IPS-NIHi11 (cell line): ENCODE results near the gene PEPD.

Experiments
- DNase-seq: peaks from one replicate; pipeline ENCODE4 v3.0.0; 2012; ENCODE audit warnings: mixed read lengths, low spot score

PEPD gene

DNA sequence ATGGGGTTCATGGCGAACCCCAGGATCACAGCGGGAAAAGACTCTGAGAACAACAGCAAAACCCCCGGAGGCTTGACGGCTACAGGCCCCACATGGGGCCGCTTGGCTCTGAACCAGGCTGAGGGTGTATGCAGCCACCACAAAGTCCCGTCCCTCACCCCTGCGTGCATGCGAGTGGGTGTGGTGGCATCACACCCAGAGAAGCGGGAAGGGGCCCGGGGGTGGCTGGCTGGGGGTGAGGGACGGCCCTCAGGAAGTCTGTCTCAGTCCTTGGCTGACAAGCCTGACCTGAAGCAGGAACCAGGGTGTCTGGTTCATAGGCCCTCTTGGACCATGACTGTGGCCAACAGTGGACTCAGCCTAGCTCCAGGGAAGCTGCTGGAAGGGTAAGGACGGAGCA is 113.9 kb downstream of the PEPD start:
- DNase-seq, result no peak

DNA sequence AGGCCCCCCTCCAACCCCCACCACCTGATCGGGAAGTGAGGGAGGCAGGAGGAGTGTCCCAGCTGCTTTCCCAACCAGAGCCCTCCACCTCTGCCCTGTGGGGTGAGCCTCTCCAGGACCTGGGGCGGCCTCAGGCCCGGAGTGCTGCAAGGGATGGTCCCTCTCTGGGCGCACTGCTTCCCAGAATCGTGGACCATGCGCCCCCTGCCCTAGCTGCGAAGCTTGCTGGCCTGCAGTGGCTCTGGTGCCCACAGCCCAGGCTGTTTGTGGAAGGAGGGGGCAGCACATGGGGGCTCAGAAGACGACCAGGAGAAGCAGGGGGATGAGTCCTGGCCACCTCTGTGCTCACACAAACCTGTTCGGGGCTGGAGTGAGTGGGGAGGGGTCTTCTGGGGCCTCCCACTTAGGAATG is 114.4 kb downstream of the PEPD start:
- no peak for DNase-seq

DNA sequence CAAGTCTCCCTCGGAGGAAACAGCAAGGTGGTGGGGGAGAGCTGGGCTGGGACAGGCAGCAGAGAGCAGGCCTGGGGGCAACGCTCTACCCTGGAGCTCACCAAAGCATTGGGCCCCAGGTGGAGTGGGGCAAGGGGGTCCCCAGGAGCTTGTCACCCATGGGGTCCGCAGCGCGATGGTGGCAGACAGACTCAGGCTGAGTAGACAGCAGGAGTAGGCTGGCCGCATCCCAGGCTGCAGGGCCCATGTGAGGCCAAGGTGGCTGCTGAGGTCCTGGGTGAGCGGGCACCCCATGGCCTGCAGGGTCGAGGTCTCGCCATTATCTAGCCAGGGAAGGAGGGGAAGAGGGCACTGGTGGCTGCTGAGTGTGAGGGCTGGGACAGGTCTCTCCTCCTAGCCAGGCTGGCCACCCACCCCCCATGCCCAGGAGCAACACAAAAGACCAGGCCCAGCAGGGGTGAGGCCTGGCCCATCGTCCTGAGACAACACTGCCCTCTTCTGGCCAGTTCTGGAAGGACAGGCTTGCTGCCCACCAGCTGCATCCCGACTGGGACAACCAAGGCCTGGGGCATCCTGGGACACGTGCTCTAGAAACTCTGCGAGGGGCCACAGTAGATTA is 115.0 kb downstream of the PEPD start:
- peak; percentile 96 for DNase-seq

DNA sequence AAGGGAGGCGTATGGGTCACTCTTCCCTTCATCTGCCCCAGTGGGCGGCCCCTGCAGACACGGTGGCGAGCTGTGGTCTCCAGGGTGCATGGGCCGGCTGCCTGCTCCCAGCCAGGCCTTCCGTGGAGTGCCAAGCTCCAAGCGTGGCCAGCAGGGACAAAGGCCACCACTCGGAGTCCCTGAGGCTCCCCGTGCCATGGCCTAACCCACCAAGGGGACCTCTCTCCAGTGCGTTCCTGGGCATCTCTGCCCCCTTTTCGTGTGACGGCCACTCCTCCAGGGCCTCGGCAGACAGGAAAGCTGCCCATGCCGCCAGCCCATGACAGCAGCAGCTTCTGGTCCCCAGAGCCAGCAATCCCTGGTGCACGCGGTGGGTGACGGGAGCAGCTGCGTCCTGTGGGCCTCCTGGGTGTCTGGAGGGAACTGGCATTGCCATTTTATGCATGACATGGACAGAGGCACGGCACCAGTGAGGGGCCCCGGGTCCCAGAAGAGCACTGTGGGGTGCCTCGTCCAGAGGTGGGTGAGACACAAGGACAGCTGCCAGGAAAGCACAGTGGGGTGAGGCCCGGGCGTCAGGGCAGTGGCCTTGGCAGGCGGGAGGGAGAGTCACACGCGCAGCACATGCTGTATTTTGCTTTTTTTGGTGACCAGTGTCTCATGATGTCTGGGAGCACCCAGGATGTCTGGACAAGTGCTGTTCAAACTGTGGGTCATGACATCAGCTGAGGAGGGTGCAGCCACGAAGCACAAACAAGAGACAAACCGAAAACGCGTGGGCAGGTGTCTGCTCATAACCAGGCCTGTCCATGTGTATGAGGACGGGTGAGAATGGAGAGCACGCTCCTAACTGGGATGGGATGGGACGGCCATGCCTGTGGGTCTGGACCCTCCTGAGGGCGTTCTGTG is 115.8 kb downstream of the PEPD start:
- no peak for DNase-seq

DNA sequence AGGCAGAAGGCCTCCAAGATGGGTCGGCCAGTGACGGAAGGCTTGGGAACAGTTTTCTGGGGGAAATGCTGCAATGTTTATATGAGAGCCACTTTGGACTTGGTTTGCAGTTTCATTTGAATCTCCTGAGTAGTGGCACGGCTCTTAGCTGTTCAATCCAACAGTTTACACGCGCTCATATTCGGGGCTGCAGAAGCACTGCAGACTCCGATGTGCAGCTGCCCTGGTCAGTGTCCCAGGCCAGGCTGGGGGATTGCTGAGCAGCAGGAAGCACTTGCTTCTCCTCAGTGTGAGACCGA is 116.4 kb downstream of the PEPD start:
- DNase-seq, result no peak

DNA sequence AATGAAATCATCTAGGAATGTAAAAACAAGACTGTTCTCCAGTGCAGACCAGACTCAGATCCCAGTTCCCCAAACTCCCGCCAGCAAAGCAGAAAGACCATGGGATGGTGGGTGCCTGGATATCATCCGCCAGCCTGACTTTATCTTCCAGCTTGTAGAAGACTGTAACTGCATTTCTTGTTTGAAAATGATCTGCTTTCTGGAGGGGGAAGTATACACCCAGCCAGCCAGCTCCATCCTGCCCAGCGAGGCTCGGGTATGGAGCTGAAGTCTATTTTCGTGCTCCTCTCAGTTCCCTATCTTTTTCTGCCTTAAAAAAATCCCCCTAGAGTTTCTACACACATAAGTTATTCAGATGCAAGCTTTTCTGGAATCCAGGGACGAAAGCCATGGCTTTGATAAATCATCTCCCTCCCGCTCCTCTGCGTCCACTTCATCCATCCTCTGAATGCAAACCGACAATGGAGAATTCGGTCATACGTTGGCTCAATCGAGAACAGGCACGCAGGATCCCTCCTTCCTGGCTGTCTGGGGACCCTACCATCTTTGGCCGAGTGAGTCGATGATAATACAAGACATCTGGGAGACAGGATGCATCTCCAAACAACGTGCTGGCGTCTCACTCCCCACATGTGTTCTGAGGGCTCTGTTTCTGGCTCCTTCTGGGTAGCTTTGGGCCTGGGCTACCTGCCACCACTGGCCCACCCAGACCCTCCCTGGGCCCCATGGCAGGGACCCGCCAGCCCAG is 116.9 kb downstream of the PEPD start:
- DNase-seq, result no peak

DNA sequence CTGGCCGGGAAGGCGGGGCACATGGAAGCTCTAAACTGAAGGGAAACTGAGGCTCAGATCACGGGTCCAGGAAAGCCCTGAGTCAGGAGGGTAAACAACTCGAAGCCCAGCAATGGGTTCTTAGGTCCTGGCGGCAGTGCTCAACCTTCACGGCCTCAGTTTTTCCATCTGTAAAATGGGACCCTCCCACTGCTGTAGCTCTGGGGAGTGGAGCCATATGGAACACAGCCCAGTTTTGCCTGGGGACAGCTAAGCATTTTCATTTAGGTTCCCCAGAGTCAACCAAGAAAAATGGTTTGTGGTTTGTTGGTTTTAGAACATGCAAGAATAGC is 117.7 kb downstream of the PEPD start:
- DNase-seq, result no peak

DNA sequence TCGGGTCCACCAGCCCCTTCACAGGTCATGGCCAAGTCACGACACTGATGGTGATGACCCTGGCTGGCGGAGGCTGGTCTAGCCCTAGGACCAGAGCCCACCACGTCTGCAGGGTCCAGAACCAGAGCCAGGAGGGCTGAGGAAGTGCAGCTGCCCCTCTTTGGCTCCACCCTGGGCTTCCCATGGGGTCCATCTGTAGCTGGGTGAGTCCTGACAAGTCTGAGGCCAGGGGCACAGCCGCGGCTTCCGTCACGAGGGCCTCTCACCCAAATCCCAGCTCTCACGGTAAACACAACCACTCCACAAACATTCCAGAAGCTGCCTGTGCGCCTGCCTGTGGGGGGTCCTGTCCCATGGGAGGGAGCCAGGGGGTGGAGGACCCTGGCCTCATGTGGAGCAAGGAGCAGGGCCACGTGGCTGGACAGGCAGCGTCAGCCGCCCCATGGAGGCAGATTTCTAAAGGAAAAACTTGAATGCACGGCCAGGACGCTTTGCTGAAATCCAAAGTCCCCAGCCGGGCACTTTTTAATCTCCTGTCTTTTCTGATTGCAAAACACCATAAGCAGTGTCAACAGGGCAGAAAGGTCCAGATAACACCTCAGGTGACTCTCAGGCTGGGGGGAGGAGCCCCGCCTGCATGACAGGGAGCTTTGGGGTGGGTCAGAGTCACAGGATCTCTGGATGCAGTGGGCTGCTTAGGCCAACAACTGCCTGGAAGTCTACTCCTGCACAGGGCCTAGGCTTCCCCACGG is 118.2 kb downstream of the PEPD start:
- no peak for DNase-seq

DNA sequence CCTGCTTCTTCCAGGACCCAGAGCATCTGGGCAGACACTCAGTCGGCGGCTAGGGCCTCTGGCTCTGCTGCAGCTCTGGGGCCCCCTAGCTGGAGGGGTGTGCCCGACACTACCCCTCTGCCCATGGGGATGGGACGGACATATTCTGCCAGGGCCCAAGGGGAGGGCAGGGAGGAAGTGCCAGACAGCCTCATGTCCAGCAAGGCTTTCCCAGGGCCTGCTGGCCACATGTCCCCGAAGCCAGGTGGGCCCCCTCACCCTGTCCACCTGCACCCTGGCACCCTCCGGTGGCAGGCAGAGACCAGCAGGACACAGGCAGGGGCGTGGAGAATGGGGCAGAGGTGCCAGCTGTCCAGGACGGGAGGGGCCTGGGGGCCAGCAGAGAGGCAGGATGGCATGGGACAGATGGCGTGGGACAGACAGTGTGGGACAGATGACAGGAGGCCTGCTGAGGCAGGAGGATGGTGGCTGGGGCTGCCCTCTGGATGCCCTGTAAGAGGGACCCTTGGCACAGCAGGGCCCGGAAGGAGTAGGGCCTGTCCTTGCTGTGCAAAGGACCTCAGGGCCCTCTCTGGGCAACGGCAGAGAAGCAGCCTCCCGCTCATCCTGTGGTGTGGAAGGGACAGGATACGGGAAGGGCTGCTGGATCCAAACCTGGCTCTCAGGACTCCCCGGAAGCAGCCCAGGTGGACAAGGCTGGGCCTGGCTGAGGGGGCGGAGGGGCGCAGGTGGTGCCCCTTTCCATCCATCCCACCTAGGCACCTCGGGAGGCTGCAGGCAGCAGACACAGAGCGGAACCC is 119.0 kb downstream of the PEPD start:
- no peak for DNase-seq

DNA sequence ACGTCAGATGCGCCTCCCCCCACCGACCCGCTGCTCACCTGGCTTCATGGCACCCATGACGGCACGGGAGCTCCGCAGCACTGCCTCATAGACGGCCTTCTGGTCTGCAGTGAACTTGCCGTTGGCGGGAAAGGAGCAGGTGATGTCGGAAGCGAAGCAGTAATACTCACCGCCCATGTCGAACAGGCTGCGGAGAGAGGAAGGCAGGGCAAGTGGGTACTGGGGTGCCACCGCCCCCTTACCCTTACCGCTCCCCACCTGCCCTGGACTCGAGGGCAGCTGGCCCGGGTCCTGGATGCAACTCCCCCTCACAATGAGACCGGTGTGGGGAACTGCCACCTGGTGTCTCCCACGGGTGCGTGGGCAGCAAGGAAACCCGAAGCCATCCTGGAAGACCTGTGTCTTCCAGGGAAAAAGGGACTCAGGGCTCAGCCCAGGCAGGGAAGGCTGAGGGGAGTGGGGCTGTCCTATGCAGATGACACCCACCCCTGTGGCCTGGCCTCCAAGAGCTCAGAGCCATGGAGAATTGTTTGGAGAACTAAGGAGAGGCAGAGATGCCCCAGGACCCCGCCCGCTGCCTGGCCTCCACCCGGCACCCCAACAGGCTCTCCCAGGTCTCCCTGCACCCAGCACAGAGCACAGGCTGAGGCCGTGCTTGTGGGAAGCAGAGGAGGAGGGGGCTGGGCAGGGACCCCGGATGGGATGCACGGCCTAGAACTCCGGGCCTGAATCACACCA is 119.7 kb downstream of the PEPD start:
- DNase-seq, result no peak

DNA sequence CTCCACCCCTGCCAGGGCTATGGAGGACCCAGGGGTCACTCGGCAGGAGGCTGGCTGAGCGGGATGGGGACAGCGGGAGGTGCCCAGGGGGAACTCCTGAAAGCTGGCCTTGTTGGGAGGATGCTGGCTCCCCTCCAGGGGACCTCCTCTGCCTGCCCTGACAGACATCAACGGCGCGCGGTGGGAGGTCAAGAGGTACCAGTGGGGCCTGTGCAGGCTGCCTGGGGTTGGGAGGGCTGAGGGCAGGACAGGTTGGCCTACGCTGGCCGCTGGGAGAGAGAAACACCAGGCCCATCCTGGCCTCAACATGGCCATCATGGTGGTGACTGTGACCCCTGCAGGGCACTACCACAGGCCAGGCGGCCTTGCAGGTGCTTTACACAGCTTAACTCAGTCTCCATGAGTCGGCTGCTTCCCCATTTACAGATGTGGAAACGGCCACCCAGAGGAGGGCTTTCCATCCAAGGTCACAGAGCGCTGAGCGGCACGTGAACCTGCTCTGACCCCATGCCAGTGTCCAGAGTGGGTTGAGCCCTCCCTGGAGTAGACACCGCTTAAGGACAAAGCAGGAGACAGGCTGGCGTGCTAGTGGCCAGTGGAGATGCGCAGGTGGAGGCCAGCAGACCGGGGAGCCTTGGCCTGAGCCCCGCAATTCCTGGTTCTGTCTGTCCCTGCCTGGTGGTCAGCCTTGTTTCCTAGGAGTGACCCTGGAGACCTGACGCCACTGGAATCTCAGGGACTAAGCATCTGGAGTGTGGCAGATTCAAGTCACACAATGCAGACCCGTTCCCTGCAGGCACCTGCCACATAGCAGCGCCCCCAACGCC is 120.5 kb downstream of the PEPD start:
- DNase-seq, result no peak

DNA sequence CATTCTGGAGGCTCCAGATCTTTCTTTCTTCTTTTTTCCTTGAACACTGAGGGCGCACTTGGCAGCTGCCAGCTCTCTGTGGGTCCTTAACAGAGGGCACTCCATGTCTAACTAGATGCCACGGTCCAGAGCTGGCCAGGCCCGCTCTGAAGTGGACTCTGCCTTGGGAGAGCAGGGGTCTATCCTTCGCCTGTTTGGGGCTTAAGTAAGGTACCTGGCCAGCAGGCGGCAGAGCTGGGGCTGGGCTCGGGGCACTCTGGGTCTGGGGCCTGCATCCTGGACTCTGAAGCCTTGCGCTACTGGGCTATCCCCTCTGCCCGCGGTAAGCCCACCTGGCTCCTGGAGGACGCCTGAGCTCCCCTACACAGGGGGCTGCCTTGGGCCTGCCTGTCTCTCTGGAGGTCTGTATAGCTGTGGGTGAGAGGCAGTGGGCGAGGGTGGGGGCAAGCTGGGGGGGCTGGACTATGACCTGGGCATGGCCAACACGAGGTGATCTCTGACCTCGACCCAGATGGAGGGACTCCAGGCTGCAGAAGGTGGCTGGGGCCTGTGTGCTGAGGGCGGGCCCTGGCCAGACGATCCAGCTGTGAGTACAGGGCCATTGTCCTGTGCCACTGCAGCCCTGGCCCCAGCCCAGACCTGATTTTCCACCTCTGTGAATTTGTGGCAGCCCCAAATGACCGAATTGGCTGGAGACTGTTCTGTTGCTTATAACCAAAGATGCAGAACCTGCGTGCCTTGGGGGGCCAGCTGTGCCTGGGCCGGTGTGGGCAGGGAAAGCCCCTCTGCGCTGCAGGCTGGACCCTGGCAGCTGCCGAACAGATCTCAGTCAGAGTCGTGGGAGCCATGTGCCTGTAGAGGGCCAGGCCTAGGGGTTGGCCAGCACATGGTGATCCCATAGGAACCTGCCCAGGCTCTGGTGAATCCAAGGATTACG is 121.6 kb downstream of the PEPD start:
- no peak for DNase-seq

DNA sequence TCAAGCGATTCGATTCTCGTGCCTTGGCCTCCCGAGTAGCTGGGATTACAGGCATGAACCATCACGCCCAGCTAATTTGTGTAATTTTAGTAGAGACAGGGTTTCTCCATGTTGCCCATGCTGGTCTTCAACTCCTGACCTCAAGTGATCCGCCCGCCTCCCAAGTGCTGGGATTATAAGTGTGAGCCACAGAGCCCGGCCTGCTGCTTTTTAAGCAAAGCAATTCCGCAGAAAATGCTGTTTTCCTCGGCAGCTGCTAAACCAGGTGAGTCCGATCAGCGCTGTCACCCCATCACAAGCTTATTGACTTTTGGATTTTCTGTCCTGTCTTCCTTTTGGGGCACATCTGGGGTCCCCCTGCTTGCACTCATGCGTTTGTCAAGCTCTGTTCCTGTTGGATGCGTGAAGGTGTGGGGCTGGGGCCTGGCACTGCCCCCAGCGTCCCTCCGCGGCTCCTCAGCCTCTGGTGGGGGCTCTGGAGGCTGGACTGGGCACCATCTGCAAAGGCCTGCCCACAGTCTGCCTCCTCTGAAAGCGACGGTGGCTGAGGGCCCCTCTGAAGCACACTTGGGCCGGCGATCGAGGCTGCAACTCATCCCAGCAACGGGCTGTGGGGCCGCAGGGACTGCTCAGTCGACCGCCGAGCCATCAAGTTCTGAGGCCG is 122.4 kb downstream of the PEPD start:
- no peak for DNase-seq

DNA sequence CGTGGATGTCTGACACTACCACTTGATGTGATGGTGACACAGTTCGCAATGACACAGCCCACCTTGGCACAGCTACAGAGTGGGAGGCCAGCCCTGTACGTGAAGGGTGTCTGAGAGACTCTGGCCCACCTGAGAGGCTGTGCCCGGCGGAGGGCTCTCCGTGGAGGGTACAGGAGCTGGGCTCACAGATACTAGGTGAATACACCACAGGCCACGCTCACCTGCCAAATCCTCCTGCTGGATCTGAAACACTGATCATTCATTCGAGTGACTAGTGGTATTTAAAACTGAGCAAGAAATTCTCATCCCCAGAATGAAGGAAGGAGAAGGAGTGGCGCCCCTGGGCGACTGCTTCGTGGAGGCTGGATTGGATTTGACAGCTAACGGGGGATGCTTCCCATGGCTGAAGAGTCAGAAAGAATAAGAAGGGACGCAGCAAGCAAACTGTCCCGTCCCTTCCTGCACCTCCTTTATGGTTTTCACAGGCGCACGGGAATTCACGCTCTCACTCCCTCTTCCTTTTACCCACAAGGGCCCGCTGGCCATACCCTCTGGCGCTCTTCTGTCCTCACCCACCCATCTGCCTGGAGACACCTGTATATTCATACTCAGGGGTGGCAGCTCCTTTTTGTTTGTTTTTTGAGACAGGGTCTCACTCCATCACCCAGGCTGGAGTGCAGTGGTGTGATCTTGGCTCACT is 123.1 kb downstream of the PEPD start:
- no peak for DNase-seq

DNA sequence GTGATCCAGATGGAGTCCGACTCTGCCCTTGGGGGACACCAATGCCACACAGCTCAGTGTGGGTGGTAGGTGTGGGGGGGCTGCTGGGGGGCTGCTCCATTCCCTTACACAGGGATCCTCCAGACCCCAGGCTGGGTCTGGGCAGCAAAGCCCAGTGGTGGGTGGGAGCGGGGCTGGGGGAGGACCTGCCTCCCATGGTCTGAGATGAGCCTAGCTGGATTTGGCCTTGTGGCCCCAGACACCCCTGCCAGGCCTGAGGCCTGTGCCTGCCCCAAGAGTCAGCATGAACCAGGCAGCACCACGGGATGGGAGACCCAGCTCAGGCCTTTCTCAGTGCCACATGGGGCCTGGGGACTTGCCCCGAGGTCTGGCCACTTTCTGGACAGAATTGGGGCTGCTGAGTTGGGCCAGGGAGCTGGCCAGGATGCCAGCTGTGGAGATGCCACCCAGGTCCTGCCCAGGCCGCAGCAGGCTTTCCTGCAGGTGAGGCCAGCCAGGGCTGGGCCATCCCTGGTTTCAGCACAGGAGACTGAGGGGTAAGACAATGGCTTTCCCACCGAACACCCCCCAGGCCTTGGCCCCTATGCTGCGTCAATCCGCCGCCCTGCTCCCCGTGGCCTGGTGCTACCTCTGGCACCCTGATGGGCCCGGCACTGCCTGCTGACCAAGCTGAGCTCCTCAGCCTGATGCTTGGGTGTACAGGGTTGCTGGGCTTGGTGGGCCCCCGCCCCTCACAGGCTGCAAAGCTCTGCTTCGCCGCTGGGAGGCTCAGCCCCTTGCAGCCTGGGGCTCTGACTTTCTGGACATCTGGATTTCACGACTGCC is 123.8 kb downstream of the PEPD start:
- peak; percentile 65 for DNase-seq

DNA sequence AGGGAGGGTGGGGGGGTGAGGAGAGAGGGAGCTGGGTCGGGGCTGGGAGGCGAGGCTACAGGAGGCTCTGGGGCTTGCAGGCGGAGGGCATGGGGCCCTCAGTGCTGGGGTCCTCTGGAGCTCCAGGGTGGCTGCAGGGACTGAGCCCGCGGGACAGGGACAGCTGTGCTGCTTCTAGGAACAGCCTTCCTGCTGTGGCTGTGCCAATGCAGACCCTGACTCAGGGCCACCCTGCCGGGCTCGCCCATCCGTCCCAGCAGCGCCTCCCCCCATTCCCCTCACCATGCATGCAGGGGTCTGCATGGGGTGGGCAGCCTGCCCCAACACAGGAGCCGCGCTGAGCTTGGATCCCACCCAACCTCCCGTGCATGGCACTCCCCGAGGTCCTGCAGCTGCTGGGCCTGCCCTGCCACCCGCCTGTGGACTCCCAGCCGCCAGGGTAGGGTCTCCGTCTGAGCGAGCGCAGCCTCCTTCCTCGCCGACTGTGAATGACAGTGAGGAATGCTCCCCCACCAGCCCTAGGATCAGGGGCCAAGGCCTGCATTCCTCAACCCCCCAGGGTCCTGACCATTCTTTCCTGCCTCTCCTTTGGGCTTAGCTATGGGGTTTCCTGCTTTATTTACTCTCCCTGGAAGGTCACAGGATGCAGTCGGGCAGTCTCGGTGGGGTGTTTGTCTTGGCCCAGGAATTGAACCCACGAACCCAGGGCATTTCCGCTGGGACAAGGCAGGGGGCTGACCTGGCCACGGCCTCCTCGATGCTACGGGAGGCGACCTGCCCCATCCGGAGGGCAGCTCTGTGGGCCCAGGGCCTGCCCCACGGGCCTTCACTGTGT is 124.7 kb downstream of the PEPD start:
- DNase-seq, result peak; percentile 77
